HFFc6 (cell line): ENCODE data around the gene TMEM187. TPM values are rescaled to one million over a fixed set of nuclear protein-coding genes. Genes with fewer than 3 reads are reported as not detected.

Experiments used
- DNase-seq: peaks from one replicate; pipeline ENCODE4 v3.0.0-alpha.2; 2018
- H3K27ac Mint-ChIP-seq: 2 replicates; pipeline ENCODE4 v1.8.0; 2020; ENCODE audit warnings: mild to moderate bottlenecking, mixed read lengths
- H3K27me3 Mint-ChIP-seq: 2 replicates; pipeline ENCODE4 v1.8.0; 2021; ENCODE audit warnings: mild to moderate bottlenecking, moderate library complexity, mixed read lengths; ENCODE audit not compliant: insufficient read depth
- H3K36me3 Mint-ChIP-seq: 2 replicates; pipeline ENCODE4 v1.8.0; 2021; ENCODE audit warnings: low read depth, mixed read lengths
- H3K4me1 Mint-ChIP-seq: 2 replicates; pipeline ENCODE4 v1.8.0; 2020; ENCODE audit warnings: low read depth, mixed read lengths
- H3K4me3 Mint-ChIP-seq: 2 replicates; pipeline ENCODE4 v1.8.0; 2020; ENCODE audit warnings: mild to moderate bottlenecking, moderate library complexity, mixed read lengths
- H3K9me3 Mint-ChIP-seq: 2 replicates; pipeline ENCODE4 v1.8.0; 2020; ENCODE audit warnings: mild to moderate bottlenecking, mixed read lengths
- CTCF ChIP-seq: fragments of 200-600 bp; sonication (generic); IDR thresholded peaks from 2 replicates; pipeline ENCODE4 v1.5.0; 2021; ENCODE audit warnings: antibody characterized with exemption, mild to moderate bottlenecking
- total RNA-seq, 6 experiments: library from RNA; stranded (reverse); fragmentation: NEBNext Ultra II Directional; extraction: Animal tissue kit (Norgen Biotek cat#: 25700); gene quantifications; 2 replicates in 1 of 6; 3 replicates in 5 of 6; pipeline ENCODE4 v1.2.3, GENCODE V29; 2021

TMEM187 gene
- total RNA-seq, 6 experiments from 2014 or later = 3.1 to 8.0 (median 5.7) TPM

- Mint-ChIP-seq H3K4me3 (no peak overlapping the region), H3K9me3 (no peaks in the 10 kb centered on the region), H3K36me3 (no peaks in the 10 kb centered on the region), H3K27me3 (peaks cover 3% of the 10 kb centered on the region; the same call in 1 of the 2 replicates), H3K27ac (no peak overlapping the region), H3K4me1 (peaks cover 12% of the 10 kb centered on the region; the same call in 1 of the 2 replicates)
- DNase-seq = no peak
- TF ChIP-seq CTCF = no peak
Observed at GRCh38 chrX:153984351-153985178, 12.0 kb downstream of the TMEM187 start.

- TF ChIP-seq CTCF = no peak
- H3K36me3 Mint-ChIP-seq = no peaks in the 10 kb centered on the region
- DNase-seq = no peak
Observed at GRCh38 chrX:153988493-153988892, 15.9 kb downstream of the TMEM187 start.

DNA sequence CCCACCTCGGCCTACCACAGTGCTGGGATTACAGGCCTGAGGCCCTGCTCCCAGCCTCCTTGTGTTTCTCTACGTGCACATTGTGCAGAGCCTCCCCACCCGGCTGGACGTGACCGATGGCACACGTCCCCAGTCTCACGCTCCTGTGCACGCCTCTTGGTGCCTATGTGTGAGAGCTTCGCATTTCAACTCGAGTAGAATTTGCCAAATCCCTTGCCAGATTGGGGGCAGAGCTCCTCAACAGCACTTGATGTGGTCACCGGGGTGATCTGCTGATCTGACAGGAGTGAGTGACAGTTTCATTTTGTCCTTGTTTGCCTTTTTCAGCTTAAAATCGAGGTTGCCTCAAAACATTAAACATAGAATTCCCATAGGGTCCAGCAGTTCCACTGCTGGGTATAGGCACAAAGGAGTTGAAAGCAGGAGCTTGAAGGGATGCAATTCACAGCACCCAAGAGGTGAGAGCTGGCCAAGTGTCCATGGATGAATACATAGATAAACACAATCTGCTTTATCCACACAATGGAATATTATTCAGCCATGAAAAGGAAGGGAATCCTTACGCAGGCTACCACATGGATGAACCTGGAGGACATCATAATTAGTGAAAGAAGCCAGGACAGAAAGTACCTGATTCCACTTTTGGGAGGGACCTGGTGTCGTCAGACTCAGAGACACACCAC, 17.6 kb downstream of the TMEM187 start:
- peaks cover 2% of the 10 kb centered on the region for H3K27me3 Mint-ChIP-seq
- H3K36me3 Mint-ChIP-seq = no peaks in the 10 kb centered on the region
- no peaks in the 10 kb centered on the region for H3K9me3 Mint-ChIP-seq
- DNase-seq = no peak
- H3K27ac Mint-ChIP-seq = no peak overlapping the region
- H3K4me1 Mint-ChIP-seq = 0 out of 2 replicates have a peak, but pooled peaks cover 6% of the 10 kb centered on the region
- TF ChIP-seq CTCF = no peak
- no peak overlapping the region for H3K4me3 Mint-ChIP-seq

More at GRCh38 chrX:153988493-153988892, 15.9 kb downstream of the TMEM187 start:
- no peak overlapping the region for H3K27ac Mint-ChIP-seq
- H3K9me3 Mint-ChIP-seq = no peaks in the 10 kb centered on the region
- peaks cover 2% of the 10 kb centered on the region for H3K27me3 Mint-ChIP-seq
- 0 out of 2 replicates have a peak, but pooled peaks cover 7% of the 10 kb centered on the region for H3K4me1 Mint-ChIP-seq
- H3K4me3 Mint-ChIP-seq = no peak overlapping the region

GRCh38 chrX:153991013-153991580, 18.5 kb downstream of the TMEM187 start:
- no peak for TF ChIP-seq CTCF
- no peak for DNase-seq
- Mint-ChIP-seq H3K4me1 (no peaks in the 10 kb centered on the region), H3K27ac (no peak overlapping the region), H3K9me3 (no peaks in the 10 kb centered on the region), H3K4me3 (no peak overlapping the region), H3K36me3 (no peaks in the 10 kb centered on the region), H3K27me3 (peaks cover 2% of the 10 kb centered on the region)

DNA sequence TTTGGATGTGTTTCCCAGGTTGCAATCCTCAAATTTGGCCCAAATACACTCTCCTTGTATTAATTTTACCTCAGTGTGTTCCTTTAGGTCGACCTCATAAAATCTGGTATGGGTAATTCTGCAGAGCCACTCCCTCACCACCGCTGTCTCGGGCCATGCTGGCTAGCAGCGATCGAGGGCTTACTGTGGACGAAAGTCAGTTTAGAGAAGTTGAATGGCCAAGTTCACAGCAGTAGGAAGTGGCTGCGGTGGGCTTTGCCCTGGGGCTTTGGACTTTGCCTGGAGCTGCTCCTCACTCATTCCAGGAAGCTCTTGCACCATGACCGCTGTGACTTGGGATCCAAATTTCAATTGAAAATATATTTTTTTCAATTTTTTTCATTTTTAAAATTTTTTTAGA, 19.6 kb downstream of the TMEM187 start:
- Mint-ChIP-seq H3K4me3 (no peak overlapping the region), H3K36me3 (no peaks in the 10 kb centered on the region), H3K4me1 (no peaks in the 10 kb centered on the region), H3K27ac (no peak overlapping the region), H3K27me3 (peaks cover 2% of the 10 kb centered on the region), H3K9me3 (no peaks in the 10 kb centered on the region)
- DNase-seq = no peak
- TF ChIP-seq CTCF = no peak
